HEK293T (cell line): Measurements from ENCODE around the gene RFX1.
"Not testable (repeated sequence)": the region's sequence is repeated elsewhere in the genome, so short reads cannot be mapped to it uniquely, and the experiment has no call there.

Experiments used
- ELF4 ChIP-seq: fragments of 450-650 bp; IDR thresholded peaks from 2 replicates; pipeline ENCODE4 v1.6.1; 2017; ENCODE audit warnings: antibody characterized with exemption
- FOXM1 ChIP-seq: fragments of 450-650 bp; IDR thresholded peaks from 2 replicates; pipeline ENCODE4 v1.6.1; 2017; ENCODE audit warnings: mild to moderate bottlenecking, borderline replicate concordance
- HDGF ChIP-seq: fragments of 450-650 bp; IDR thresholded peaks from 2 replicates; pipeline ENCODE4 v1.6.1; 2017; ENCODE audit warnings: antibody characterized with exemption, borderline replicate concordance
- TF ChIP-seq, protein P1 (sequence below): fragments of 450-650 bp; IDR thresholded peaks from 2 replicates; pipeline ENCODE4 v1.6.1; 2016

DNA sequence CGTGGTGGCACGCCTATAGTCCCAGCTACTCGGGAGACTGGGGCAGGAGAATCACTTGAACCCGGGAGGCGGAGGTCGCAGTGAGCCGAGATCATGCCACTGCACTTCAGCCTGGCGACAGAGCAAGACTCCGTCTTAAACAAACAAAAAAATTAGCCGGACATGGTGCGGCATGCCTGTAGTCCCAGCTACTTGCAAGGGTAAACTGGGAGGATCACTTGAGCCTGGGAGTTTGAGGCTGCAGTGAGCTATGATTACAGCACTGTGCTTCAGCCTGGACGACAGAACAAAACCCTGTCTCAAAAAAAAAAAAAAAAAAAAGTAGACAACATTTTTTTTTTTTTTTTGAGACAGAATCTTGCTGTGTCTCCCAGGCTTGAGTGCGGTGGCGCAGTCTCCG, 34.3 kb downstream of the RFX1 start:
- TF ChIP-seq, protein P1, sequence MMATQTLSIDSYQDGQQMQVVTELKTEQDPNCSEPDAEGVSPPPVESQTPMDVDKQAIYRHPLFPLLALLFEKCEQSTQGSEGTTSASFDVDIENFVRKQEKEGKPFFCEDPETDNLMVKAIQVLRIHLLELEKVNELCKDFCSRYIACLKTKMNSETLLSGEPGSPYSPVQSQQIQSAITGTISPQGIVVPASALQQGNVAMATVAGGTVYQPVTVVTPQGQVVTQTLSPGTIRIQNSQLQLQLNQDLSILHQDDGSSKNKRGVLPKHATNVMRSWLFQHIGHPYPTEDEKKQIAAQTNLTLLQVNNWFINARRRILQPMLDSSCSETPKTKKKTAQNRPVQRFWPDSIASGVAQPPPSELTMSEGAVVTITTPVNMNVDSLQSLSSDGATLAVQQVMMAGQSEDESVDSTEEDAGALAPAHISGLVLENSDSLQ = not testable (repeated sequence)
- not testable (repeated sequence) for TF ChIP-seq ELF4, FOXM1, HDGF
